HG02623 (cell line): ENCODE data around the gene SLC7A10.
"Not testable (repeated sequence)": the region's sequence is repeated elsewhere in the genome, so short reads cannot be mapped to it uniquely, and the experiment has no call there.

ENCODE experiments used
- ATAC-seq: cut with Tn5 transposase; IDR thresholded peaks from one replicate; pipeline ENCODE4 v1.9.1; 2021; ENCODE audit warnings: moderate library complexity; ENCODE audit not compliant: unreplicated experiment

The SLC7A10 gene

DNA sequence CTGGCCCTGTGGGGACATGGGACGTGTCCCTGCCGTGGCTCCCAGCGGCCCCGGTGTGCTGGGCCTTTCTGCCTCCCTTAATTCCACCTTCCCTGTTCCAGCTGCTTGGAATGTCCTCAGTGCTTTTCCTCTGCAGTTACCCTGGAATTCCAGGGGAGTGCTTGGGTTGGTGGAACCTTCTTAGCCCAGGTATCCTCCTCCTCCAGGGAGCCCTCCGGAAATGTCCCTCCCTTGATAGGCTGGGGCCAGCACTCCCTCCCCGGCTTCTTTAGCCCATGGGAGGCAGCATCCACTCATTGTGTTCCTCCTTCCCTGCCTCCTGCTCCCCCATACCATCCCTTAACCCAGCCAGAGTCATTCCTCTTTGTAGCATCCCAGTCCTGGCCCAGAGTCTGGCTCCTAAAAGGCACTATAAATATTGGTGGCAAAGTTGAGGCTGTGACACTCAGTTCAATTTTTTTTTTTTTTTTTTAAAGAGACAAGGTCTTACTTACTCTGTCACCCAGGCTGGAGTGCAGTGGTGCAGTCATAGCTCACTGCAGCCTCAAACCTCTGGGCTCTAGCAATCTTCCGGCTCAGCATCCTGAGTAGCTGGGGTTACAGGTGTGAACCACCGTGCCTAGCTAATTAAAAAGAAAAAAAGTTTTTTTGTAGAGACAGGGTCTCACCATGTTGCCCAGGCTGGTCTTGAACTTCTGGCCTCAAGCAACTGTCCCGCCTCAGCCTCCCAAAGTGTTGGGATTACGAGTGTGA lies 13.7 kb upstream of the SLC7A10 start:
- ATAC-seq, result no peak

DNA sequence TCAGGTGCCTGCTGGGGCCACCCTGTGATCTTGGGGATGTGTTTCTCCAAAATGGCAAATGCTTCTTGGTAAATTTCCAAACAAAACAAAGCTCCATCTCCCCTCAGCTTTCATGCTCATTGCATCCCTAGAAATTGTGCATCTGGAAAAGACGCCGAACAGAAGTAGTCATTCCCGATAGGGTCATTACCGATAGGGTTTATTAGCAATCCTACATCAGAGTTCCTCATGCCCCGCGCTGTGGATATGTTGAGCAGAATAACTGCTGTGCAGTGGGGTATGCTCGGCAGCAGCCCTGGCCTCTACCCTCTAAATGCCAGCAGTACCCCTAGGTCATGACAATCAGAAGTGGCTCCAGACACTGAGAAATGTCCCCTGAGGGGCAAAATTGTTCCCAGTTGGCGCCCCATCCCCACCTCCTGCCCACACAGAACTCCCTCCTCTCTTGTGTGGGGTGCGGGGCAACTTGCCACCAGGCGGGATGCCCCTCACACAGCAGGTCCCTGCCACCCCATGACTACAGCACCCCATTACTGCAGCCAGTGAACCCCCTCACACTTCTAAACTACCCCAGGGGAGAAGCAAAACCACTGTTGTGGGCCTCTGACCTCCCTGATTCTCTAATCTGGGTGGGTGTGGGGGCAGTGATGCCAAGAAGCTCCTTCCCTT lies 13.0 kb upstream of the SLC7A10 start:
- no peak for ATAC-seq

DNA sequence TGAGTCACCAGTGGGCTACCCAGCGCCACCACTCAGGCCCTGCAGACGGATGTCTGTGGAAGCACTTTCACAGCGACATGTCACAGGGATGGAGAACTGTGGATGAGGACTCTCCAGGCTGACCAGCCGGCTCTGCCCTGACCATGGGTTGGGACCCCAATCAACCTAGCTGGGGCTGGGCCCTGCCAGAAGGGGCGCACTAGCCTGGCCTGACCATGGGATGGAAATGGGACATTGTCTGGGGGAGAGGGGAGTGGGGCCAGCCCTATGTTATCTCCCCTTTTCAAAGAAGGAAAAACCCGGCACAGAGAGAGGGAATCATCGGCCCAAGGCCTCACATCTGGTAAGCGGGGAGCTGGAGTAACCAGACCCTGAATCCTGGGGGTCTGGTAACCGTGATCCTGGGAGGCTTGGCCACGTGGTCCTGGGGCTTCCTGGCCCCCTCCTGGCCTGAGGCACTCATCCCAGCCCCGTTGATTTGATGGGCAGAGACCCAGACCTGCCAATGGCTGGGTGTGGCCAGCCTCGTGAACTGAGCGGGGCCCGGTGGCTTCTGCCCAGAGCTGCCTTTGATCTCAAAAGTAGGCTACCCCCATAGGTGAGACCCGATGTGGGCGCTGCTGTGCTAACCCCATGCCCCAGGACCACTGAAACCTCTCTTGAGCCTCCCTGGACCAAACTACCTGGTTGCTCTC lies 11.2 kb upstream of the SLC7A10 start:
- ATAC-seq, result no peak

DNA sequence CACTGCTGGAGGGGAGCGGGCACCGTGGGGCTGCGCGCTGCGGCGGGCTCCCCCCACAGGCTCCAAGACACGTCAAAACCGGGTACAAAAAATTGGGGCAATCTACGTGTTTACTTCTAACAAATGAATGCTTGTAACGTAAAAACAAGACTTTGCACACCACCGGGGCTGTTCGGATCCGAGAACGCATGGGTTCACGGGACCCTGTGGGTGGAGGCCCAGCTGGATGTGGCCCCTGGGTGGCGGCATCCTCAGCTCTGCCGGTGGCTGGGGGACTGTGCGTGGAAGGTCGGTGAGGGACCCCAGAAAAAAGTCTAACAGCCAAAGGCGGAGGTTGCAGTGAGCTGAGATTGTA lies 10.3 kb upstream of the SLC7A10 start:
- ATAC-seq, result no peak

DNA sequence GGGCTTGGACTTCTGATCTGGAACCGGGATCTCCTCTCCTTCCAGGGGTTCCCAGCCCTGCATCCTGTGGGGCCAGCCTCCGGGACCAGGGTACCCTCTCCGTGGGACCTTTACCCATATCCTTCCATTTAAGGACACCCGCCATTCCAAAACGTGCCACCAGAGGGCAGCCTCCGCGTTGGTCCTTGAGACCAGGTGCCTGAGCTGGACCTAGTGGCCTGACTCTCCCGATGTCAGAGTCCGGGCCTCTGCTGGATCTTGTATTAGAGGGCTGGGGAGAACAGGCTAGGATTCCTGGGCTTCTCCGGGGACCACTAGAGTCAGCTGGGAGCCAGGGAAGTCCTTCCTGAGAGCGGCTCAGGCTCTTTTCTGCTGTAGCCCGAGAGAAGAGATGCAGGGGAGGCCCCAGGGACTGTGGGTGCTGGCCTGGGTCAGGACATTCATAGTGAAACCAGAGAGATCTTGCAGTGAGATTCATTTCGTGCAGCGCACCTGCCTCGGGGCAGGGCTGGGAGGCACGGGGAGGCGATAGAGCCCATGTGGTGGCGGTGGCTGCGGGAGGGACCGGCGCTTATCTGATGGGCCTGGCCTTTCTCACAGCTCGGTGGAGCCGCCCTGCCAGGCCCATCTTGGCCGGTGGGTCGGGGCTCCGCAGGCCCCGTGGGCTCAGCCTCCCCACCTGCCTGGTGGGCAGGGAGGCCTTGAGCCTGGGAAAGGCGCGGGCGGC lies 9.8 kb upstream of the SLC7A10 start:
- peak; percentile 90 for ATAC-seq

DNA sequence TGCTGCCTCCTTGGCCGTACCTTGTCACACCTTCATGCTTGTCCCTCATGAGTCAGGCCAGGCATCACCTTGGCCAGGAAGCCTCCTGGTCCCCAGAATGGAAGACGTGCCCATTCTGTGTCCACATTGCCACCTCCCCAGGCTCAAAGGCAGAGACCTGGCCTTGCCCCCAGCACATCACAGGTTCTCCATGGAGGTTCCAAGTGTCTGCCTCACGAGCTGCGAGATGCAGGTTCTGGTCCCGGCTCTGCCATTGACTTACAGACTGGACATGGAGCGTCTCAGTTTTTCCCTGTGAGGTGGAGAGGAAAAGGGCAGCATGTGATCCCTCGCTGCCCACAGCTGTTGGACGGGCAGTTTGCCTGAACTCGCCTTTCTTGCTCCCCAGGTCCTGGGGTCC lies 9.1 kb upstream of the SLC7A10 start:
- no peak for ATAC-seq

DNA sequence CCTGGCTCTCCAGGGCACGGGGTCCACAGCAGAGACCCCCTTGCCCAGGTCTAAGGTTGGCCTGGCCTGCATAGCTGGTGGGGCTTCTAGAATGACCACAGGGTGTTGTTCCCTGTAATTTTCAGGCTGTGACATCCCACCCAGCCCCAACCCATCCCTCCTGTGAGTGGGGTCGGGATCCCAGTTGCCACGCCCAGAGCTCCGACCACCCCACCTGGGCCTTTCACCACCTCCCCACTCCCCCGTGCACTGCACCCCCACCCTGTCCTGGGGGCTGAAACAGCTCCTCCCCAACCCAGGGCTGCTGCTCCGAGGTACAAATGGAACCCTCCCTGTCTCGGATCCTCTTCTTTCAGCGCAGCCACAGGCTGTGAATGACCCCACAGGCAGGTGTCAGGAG lies 8.4 kb upstream of the SLC7A10 start:
- ATAC-seq, result no peak

DNA sequence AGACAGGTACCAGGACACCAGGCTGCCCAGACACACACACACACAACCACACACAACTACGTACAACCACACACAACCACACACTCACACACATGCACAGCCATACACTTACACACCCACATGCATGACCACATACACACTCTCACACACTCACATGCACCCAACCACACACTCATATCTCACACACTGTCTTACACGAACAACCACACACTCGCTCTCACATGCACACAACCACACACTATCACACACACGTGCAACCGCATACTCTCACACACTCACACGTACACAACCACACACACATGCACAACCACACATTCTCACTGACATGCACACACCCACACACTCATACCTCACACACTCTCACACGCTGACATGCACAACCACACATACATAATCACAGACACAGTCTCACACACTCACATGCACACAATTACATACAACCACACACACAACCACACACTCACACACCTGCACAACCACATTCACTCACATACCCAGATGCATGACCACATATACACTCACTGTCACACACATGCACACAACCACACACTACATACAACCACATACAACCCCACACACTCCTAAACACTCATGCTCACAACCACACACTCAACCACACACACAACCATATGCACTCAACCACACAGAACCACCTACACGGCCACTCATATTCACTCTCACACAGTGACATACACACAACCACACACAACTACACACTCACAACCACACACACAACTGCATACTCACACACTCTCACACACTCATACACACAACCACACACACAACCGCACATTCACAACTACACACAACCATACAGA lies 7.6 kb upstream of the SLC7A10 start:
- ATAC-seq, result no peak

DNA sequence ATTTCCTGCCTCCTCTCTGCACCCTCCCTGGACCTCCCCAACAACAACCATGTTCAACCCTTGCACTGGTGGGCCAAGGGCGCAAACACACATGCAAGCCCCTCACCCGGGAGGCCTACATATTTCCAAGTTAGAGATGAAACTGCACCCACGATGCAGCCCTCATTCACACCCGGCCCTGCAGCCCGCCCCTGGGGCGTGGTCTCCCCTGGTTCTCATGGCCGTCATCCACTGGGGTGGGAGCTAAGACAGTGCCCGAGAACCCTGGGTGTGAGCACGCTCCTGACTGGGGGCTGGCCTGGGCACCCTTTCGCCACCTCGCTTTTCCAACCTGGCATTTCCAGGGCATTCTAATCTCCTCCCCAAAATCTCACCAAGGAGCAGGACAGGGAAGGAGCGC lies 7.0 kb upstream of the SLC7A10 start:
- no peak for ATAC-seq

DNA sequence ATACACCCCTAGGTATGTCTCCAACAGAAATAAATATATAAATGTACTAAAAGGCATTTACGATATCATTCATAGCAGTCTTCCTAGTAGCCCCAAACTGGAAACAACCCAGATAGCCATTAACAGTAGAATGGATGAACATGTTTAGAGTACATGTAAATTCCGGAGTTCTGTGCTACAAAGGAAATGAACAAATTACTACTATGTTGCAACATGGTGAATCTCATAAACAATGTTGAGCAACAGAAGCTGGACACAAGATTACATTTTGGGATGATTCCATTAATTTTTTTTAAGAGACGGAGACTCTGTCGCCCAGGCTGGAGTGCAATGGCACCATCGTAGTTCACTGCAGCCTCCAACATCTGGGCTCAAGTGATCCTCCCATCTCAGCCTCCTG lies 5.9 kb upstream of the SLC7A10 start:
- ATAC-seq, result no peak

DNA sequence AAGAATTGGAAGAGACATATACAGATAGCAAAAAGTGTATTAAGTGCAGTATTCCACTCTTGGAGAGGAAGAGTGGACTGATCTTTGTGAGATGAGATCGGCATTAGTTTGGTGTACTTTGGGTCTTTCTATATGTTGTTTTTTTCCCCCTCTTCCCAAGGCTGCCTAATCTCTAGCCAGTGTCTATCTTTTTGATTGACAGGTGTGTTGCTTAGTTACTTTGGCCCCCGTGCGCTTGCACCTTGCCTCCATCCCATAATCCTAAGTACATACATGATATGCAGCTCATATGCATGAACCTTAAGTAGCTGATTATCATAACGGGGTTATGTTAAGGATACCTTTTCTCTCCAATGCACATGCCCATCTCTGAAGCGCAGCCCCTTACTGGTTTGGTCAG lies 4.3 kb upstream of the SLC7A10 start:
- no peak for ATAC-seq

DNA sequence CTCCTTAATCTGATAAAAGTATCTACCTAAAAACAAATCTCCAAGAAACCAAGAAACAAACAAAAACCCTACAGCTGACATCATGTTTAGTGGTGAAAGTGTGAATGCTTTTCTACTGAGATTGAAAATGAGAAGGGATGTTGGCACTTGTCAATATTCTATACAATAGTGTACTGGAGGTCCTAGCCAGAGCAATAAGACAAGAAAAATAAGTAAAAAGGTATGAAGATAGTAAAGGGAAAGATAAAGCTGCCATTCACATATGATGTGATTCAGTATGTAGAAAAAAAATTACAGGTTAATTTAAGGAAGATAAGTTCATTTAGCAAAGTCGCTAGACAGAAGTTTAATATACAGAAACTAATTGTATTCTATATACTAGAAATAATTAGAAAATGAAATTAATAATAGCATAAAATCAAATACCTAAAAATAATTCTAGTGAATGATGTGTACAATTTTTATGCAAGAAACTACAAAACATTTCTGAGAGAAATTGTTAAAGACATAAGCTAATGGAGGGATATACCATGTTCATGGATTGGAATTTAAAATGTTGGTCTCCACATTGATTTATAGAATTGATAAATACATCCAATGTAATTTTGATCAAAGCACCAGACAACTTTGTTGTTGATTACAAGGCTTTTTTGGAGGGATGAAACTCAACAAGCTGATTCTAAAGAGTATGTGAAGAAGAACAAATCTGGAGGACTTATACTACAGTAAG lies 2.4 kb upstream of the SLC7A10 start:
- no peak for ATAC-seq

DNA sequence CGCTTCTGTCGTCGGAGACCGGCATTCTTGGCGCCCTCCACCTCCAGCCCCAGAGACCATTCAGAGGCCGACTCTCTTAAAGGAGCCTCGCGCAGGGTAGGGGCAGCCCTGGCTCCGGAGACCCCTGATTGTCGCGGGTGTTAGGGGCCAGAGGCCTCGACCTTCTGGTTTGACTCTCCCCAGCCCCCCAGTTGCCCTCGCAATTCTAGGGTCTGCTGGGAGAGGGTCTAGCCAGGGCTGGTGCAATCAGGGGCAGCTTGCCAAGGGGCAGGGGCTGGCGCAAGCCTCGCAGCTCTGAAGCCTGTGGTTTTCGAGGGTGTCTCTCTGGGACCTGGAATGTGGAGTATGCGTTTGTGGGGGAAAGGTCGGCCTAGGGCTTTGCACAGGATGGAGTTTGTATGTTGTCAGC lies 1.6 kb upstream of the SLC7A10 start:
- ATAC-seq, result no peak

DNA sequence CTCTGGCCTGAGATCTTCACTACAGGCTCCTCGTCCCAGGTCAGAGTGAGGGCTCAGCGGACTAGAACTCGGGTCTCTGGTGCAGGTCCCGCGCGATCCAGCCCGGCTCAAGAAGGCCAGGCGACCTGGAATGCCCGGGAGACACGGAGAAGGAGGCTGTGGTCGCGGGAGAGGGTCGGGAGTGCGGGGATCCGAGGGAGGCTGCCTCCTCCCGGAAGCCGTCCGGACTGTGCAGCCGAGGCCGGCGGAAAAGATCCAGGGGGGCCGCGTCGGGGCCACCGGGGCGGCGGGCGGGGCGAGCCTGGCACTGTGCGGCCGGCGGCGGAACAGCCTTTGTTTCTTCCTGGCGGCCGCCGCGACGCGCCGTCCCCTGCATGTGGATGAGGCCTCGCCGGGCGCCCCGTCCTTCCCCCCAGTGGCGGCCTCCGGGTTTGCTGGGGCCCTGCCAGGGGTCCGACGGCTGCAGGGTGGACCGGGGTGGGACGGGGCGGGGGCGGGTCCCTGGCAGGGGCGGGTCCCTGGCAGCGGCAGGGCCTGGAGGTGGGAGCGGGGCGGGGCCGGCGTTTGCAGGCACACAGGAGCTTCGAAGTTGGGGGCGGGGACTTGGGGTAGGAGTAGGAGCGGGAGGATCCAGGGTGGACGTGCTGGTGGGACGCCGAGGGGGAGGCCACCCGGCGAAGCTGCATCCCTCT lies 1.0 kb upstream of the SLC7A10 start:
- ATAC-seq, result no peak

DNA sequence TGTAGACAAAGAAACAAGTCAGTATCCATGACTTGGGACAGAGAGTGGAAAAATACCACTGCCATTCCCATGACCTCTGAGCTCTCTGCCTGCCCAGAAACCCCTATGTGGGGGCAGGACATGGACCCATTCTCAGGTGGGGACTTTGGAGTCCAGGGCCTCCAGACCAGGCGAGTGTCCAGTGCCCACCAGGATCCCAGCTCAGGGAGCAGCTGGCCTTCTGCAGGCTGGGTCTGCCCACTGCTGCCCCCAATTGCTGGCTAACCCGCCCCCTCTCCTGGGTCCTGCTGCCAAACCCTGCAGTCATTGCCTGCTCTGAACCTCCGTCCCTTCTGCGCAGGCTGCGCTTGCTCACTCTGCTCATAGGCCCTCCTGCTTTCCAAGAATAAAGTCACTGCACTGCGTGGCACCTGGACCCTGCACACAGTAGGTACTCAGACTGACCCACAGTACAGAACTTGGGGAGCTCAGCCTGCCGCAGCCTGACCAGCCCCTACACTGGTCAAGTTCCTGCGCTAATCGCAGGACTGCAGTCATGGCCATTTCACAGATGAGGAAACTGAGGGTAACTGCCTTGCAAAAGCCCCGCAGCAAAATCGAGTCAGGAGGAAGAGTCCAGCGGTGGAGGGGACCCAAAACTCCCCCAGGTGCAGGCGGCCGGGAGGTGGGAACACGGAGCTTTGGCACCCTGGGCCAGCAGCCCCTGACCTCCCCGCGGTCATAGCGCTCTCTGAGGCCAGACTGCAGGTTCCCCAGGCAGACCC lies 774 bp downstream of the SLC7A10 start:
- ATAC-seq, result no peak

DNA sequence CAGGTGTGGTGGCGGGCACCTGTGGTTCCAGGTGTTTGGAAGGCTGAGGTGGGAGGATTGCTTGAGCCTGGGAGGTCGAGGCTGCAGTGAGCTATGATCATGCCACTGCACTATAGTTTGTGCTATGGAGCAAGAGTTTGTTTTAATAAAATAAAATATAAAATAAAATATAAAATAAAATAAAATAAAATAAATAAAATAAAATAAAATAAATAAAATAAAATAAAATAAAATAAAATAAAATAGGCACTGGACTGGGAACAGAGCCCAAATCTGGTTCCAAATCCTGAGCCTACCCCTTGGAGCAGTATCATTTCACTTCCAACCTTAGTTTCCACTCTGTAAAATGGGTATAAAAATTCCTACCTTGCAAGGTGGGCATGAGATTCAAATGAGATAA lies 3.4 kb downstream of the SLC7A10 start:
- ATAC-seq, result not testable (repeated sequence)

DNA sequence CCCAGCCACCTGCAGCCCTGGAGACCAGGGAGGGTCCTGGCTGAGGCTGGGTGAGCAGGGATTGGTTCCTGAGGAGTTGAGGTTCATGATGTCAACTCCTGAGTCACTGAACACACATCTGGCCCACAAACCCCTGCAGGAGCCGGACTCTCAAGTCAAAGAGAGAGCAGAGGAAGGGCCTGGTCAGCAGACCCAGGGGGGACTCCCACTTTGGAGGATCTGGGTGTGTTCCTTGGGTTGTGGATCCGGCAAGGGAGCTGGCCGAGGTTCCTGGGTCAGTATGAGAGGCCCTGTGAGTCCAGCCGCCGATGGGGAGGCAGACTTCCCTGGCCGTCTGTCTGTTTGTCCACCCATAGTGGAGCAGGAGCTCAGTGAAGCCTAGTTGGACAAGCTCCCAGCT lies 4.0 kb downstream of the SLC7A10 start:
- no peak for ATAC-seq

DNA sequence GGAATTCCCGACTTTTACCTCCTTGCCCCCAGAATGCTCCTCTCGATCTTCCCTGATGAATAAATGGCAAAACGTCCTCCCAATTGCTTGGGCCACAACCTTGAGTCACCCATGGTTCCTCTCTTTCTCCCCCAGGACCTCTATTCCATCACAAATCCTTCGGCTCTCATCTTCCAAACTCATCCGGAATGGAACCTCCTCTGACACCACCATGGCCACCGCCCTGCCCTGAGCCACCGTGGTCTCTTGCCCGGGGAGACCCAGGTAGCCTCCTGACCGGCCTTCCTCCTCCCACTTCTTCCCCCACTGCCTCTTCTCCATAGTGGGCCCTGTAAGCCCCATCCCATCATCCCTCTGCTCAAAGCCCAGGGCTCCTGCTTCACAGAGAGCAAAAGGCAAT lies 4.9 kb downstream of the SLC7A10 start:
- no peak for ATAC-seq

DNA sequence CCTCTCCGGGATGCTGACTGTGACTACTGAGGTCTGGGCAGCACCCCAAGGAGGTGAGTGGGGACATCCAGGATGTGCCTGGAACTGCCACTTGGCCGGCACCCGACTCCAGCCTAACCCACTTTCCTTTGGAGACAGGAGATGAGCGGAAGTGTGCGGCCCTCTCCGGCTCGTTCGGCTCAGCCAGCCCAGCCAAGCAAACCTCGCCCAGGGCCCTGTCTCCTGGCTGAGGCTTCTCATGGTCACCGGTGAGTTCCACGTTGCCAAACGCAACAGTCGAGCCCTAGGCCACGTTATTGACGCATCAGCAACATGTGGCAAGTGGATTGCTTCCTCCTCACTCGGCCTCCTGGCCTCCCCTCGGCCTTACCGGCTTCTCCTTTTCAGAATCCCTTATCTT lies 5.5 kb downstream of the SLC7A10 start:
- ATAC-seq, result no peak
